Natural killer cell (primary cell): ENCODE data around the gene NAPA. TPM values are rescaled to one million over a fixed set of nuclear protein-coding genes. Genes with fewer than 3 reads are reported as not detected.

ENCODE experiments used
- ATAC-seq, 3 donors: fragments of 150-1000 bp in 2 of 3; fragments of 200-7000 bp in 1 of 3; cut with Tn5 transposase; 1 replicate in 1 of 3; 2 replicates in 2 of 3; pipeline ENCODE4 v1.10.0; 2021; ENCODE audit warnings: mild to moderate bottlenecking in 2 of 3, moderate library complexity in 2 of 3
- DNase-seq, 2 donors: peaks; one replicate each; pipeline versions ENCODE4 v3.0.0 to v3.0.0-alpha.2; 2013 to 2021; ENCODE audit warnings: mixed read lengths in 1 of 2
- H3K27ac ChIP-seq: one replicate; pipeline ENCODE4 v1.5.1; 2013; ENCODE audit warnings: mild to moderate bottlenecking, low read length
- H3K27me3 ChIP-seq: one replicate; pipeline ENCODE4 v1.6.1; 2013; ENCODE audit warnings: low read length; ENCODE audit not compliant: control insufficient read depth, insufficient read depth
- H3K36me3 ChIP-seq: one replicate; pipeline ENCODE4 v1.6.1; 2013; ENCODE audit warnings: low read length; ENCODE audit not compliant: control insufficient read depth, insufficient read depth
- H3K4me1 ChIP-seq: one replicate; pipeline ENCODE4 v1.6.1; 2013; ENCODE audit warnings: low read length; ENCODE audit not compliant: control insufficient read depth, insufficient read depth
- H3K4me3 ChIP-seq: one replicate; pipeline ENCODE4 v1.5.1; 2013; ENCODE audit warnings: low read length
- H3K9me3 ChIP-seq: one replicate; pipeline ENCODE4 v1.6.1; 2013; ENCODE audit warnings: low read length; ENCODE audit not compliant: control insufficient read depth, insufficient read depth
- H3K27ac Mint-ChIP-seq, 2 donors: one replicate each; pipeline ENCODE4 v1.8.0; 2022; ENCODE audit warnings: mild to moderate bottlenecking in 2 of 2, mixed read lengths in 2 of 2, moderate library complexity in 1 of 2
- H3K27me3 Mint-ChIP-seq, 2 donors: one replicate each; pipeline ENCODE4 v1.8.0; 2022; ENCODE audit warnings: low read depth in 2 of 2, mixed read lengths in 2 of 2
- H3K36me3 Mint-ChIP-seq: one replicate; pipeline ENCODE4 v1.8.0; 2022; ENCODE audit warnings: mixed read lengths
- H3K4me1 Mint-ChIP-seq, 2 donors: one replicate each; pipeline ENCODE4 v1.8.0; 2022; ENCODE audit warnings: mixed read lengths in 2 of 2
- H3K4me3 Mint-ChIP-seq: one replicate; pipeline ENCODE4 v1.8.0; 2022; ENCODE audit warnings: mild to moderate bottlenecking, moderate library complexity, mixed read lengths
- H3K9me3 Mint-ChIP-seq, 2 donors: one replicate each; pipeline ENCODE4 v1.8.0; 2022; ENCODE audit warnings: mixed read lengths in 2 of 2
- CTCF ChIP-seq: fragments of 200-600 bp; IDR thresholded peaks from one replicate; pipeline ENCODE4 v1.8.0; 2022; ENCODE audit warnings: antibody characterized with exemption
- WGBS: methylation state at CpG from one replicate; pipeline ENCODE4 v1.1.7; 2013; ENCODE audit warnings: missing lambda C conversion rate; ENCODE audit not compliant: insufficient coverage; 5-methylcytosine and 5-hydroxymethylcytosine counted together
- intact Hi-C: fragments of 100-400 bp; cut with micrococcal nuclease; formaldehyde crosslinking; loops from one replicate; pipeline ENCODE4 v1.14.2; 2022
- total RNA-seq, 4 donors: library from RNA; stranded (reverse); fragments of 120-200 nt in 1 of 4; gene quantifications; one replicate each; pipeline versions ENCODE4 v1.2.3 to v1.2.4, GENCODE V29; 2013 to 2022

NAPA gene
- total RNA-seq, result 100 to 1,000 TPM; 192 to 215 (median 192) TPM
- 53.9 TPM for total RNA-seq (2013)

DNA sequence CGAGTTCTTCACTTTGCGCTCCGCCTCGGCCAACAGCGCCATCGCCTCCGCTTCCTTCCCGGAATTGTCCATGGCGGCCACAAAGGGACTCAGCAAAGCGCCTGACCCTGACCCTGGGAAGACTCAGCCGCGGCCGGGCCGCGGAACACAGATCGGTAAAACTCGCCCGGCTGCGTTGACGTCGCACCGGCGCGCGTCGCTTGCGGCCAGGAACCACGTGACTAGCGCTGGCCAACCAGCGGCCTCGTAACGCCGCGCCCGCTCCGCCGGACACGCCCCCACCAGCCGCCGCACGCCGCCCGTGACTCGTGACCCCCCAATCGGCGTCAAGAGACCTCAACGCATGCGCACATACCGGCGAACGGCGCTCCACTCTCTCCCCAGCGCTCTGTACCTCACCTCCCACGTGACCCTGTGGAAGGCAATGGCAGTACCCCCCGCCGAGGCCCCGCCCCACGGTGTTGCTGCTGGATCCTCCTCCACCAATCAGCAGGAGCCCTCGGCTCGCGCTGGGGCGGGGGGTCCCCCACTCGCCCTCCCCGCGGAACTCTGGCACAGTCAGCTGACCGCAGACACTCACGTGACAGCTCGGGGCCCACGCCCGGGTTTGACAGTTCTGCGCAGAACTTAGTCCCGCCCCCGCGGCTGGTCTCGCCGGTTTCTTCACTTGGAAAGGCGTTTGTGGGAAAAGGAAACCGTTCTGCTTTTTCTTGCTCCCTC, at the start of gene NAPA:
Gene NAPA (minus strand): TSS at position 195 of the 720 bp plus-strand sequence. CDS start 123 bp downstream, at position 72.
- no peaks in the 10 kb centered on the region for H3K27me3 Mint-ChIP-seq
- H3K27ac Mint-ChIP-seq, result peak within 1 kb of the TSS; percentile 98 to 100
- H3K27me3 ChIP-seq, result no peaks in the 10 kb centered on the region
- peak; percentile 90 to 97 (median 91) for ATAC-seq
- intact Hi-C loops, result loop anchor here (1.0 to 5.0 kb wide), 6 partner anchors 26 to 94 kb away; partner anchors contain the start of genes BICRA, KPTN and ZNF541
- H3K4me3 Mint-ChIP-seq, result peak within 1 kb of the TSS; percentile 98
- H3K9me3 Mint-ChIP-seq, result no peaks in the 10 kb centered on the region
- H3K4me1 Mint-ChIP-seq, result peaks cover 56 to 90% of the 10 kb centered on the region in 2 donors
- H3K36me3 Mint-ChIP-seq, result no peaks in the 10 kb centered on the region
- H3K9me3 ChIP-seq, result no peaks in the 10 kb centered on the region
- H3K4me3 ChIP-seq, result peak within 1 kb of the TSS; percentile 75
- DNase-seq, result peak; percentile 100
- peak within 1 kb of the TSS; percentile 90 for H3K27ac ChIP-seq
- peaks cover 2% of the 10 kb centered on the region for H3K36me3 ChIP-seq
- H3K4me1 ChIP-seq, result peaks cover 75% of the 10 kb centered on the region
- WGBS, result under 1% methylated on average over 78 of the region's 78 CpGs
- TF ChIP-seq CTCF, result no peak

DNA sequence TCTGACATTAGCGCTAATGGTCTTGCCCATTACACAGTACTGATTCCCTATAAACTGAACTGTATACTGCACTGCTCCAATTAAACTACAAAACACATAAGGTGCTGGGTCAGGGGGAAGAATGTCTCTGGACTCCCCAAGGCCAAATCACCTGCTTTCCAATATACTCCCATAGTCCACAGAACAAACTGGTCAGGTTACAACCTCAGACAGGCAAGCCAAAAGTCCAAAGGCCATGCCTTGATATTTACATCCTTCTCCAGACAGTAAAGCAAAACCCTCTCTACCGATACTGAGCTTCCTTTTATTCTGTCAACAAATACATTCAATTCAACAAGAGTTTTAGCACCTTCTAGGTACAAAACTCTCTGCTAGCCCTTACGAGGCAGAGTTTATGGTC, 49.2 kb upstream of the NAPA start:
- Mint-ChIP-seq H3K27me3 (peaks cover 0 to 4% of the 10 kb centered on the region in 2 donors), H3K36me3 (no peaks in the 10 kb centered on the region), H3K4me1 (peaks cover 0 to 6% of the 10 kb centered on the region in 2 donors), H3K27ac (no peak overlapping the region), H3K9me3 (no peaks in the 10 kb centered on the region), H3K4me3 (no peak overlapping the region)
- TF ChIP-seq CTCF, result no peak
- Histone ChIP-seq H3K27me3 (no peaks in the 10 kb centered on the region), H3K4me3 (no peak overlapping the region), H3K27ac (no peak overlapping the region), H3K4me1 (no peaks in the 10 kb centered on the region), H3K9me3 (no peaks in the 10 kb centered on the region), H3K36me3 (no peaks in the 10 kb centered on the region)
- ATAC-seq, result no peak
- no peak for DNase-seq
- intact Hi-C loops, result no loop called here
- WGBS, result 92% methylated on average over 3 of the region's 3 CpGs

DNA sequence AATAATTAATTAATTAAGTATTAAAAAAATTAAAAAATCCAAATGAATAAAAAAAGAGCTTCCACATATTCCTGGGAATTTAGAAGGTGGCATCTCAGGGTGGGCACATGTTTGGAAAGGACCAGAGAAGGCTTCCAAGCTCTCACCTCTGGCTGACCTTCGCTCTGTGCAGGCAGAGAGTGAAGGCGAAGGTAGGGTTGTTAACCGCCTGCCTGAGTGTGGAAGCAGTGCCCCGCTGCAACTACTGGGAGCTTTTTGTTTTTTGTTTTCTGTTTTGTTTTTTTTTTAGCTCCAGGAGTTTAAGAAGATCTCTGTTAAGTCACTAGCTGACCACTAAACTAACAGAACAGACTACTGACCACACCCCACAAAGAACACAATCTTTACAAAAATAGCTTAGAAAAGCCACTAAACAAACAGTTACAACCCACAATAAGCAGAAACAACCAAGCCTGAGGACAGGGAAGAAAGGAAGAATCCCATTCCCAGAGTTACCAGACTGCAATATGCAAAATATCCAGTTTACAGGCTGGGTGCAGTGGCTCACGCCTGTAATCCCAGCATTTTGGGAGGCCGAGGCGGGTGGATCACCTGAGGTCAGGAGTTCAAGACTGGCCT, 46.7 kb upstream of the NAPA start:
- Mint-ChIP-seq H3K36me3 (no peaks in the 10 kb centered on the region), H3K27me3 (peaks cover 0 to 5% of the 10 kb centered on the region in 2 donors), H3K9me3 (no peaks in the 10 kb centered on the region), H3K4me1 (peaks cover 0 to 6% of the 10 kb centered on the region in 2 donors), H3K27ac (no peak overlapping the region), H3K4me3 (no peak overlapping the region)
- no peak for TF ChIP-seq CTCF
- intact Hi-C loops, result no loop called here
- Histone ChIP-seq H3K27ac (no peak overlapping the region), H3K4me3 (no peak overlapping the region), H3K9me3 (no peaks in the 10 kb centered on the region), H3K27me3 (no peaks in the 10 kb centered on the region), H3K36me3 (no peaks in the 10 kb centered on the region), H3K4me1 (no peaks in the 10 kb centered on the region)
- 86% methylated on average over 7 of the region's 7 CpGs for WGBS
- ATAC-seq (no peak), DNase-seq (no peak)
